CD4-positive, alpha-beta T cell (primary cell): Measurements from ENCODE around the gene CCDC102B. TPM values are rescaled to one million over a fixed set of nuclear protein-coding genes. Genes with fewer than 3 reads are reported as not detected.

Experiments used
- ATAC-seq: fragments of 200-7000 bp; cut with Tn5 transposase; one replicate; pipeline ENCODE4 v1.10.0; 2022; ENCODE audit warnings: mild to moderate bottlenecking; ENCODE audit not compliant: poor library complexity
- CTCF ChIA-PET: fragments of 350-600 bp; sonication (Branson Sonifier 250); formaldehyde crosslinking; loops from one replicate; lab custom pipeline; 2021; ENCODE audit warnings: antibody characterized with exemption, inconsistent platforms; lab: Charles Lee
- POLR2A ChIA-PET: fragments of 350-600 bp; sonication (Branson Sonifier 250); formaldehyde crosslinking; loops from one replicate; lab custom pipeline; 2021; ENCODE audit warnings: antibody characterized with exemption, inconsistent platforms; lab: Charles Lee
- DNase-seq, 14 experiments: peaks; one replicate each; pipeline ENCODE4 v3.0.0-alpha.2; 2013 to 2020; ENCODE audit warnings: mixed read lengths in 2 of 14
- H3K27ac ChIP-seq, 2 donors: one replicate each; pipeline versions ENCODE4 v1.5.1 to v1.7.0; 2013; ENCODE audit warnings: low read length in 2 of 2, low read depth in 1 of 2, mild to moderate bottlenecking in 1 of 2
- H3K27me3 ChIP-seq, 2 experiments: 1 replicate in 1 of 2; 2 replicates in 1 of 2; pipeline versions ENCODE4 v1.6.1 to v1.7.0; 2013; ENCODE audit warnings: low read length in 2 of 2, control low read depth in 1 of 2, mild to moderate bottlenecking in 1 of 2, moderate library complexity in 1 of 2; ENCODE audit not compliant: insufficient read depth in 2 of 2, control insufficient read depth in 1 of 2
- H3K36me3 ChIP-seq: one replicate; pipeline ENCODE4 v1.6.1; 2013; ENCODE audit warnings: low read length, control low read depth; ENCODE audit not compliant: insufficient read depth
- H3K4me1 ChIP-seq: one replicate; pipeline ENCODE4 v1.6.1; 2013; ENCODE audit warnings: low read length, control low read depth; ENCODE audit not compliant: insufficient read depth
- H3K4me3 ChIP-seq: one replicate; pipeline ENCODE4 v1.5.1; 2013; ENCODE audit warnings: mild to moderate bottlenecking, low read length, moderate library complexity
- H3K9me3 ChIP-seq, 2 experiments: 1 replicate in 1 of 2; 2 replicates in 1 of 2; pipeline versions ENCODE4 v1.6.1 to v1.7.0; 2013; ENCODE audit warnings: low read length in 2 of 2, mild to moderate bottlenecking in 2 of 2, control low read depth in 1 of 2, moderate library complexity in 1 of 2; ENCODE audit not compliant: control insufficient read depth in 1 of 2, insufficient read depth in 1 of 2
- H3K27ac Mint-ChIP-seq: one replicate; pipeline ENCODE4 v1.8.0; 2020; ENCODE audit warnings: mixed read lengths
- H3K27me3 Mint-ChIP-seq: one replicate; pipeline ENCODE4 v1.8.0; 2021; ENCODE audit warnings: mixed read lengths
- H3K36me3 Mint-ChIP-seq: one replicate; pipeline ENCODE4 v1.8.0; 2021; ENCODE audit warnings: low read depth, mixed read lengths
- H3K4me1 Mint-ChIP-seq: one replicate; pipeline ENCODE4 v1.8.0; 2021; ENCODE audit warnings: low read depth, mixed read lengths
- H3K4me3 Mint-ChIP-seq: one replicate; pipeline ENCODE4 v1.8.0; 2020; ENCODE audit warnings: mild to moderate bottlenecking, mixed read lengths
- H3K9me3 Mint-ChIP-seq: one replicate; pipeline ENCODE4 v1.8.0; 2020; ENCODE audit warnings: mixed read lengths
- intact Hi-C, 2 experiments: fragments of 100-400 bp; cut with DNase I in 1 of 2; cut with micrococcal nuclease in 1 of 2; formaldehyde crosslinking; loops; one replicate each; pipeline versions ENCODE4 v1.15.1 to v1.9.0; 2023 to 2025; cut with DNase I, micrococcal nuclease
- total RNA-seq, 174 experiments: library from RNA in 2 of 174; stranded (reverse) in 2 of 174; gene quantifications; one replicate each; pipeline ENCODE4 v1.2.3 and lab custom pipeline; 2021 to 2026
- TF ChIP-seq, protein P1 (sequence below): fragments of 200-600 bp; IDR thresholded peaks from one replicate; pipeline ENCODE4 v1.8.0; 2022; ENCODE audit warnings: antibody characterized with exemption, mild to moderate bottlenecking

Gene CCDC102B
- total RNA-seq, 2 experiments from 2014 or later = 2.6 to 3.0 TPM

DNA sequence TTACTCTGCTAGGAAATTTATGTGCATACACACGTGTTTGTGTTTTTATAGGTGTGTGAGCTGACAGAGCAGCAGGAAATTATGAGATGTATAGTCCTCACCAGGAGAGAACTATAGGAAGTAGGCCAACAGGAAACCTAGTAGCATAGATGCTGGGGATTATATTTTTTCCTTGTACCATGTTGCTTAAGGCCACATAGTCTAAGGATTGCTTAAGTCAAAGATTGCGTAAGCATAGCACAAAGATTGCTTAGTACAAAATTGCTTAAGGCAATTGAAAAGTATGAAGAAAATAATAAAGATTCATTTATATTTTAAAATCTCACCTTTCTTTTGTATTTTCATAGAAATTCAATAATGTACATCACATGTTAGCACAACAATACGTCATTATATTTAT is 18.7 kb upstream of the CCDC102B start:
- Histone ChIP-seq H3K4me3 (no peak overlapping the region), H3K9me3 (no peaks in the 10 kb centered on the region), H3K4me1 (no peaks in the 10 kb centered on the region), H3K27me3 (no peaks in the 10 kb centered on the region), H3K27ac (no peak overlapping the region), H3K36me3 (no peaks in the 10 kb centered on the region)
- Mint-ChIP-seq H3K36me3 (no peaks in the 10 kb centered on the region), H3K27ac (no peak overlapping the region), H3K4me3 (no peak overlapping the region), H3K4me1 (no peaks in the 10 kb centered on the region), H3K9me3 (peaks cover 2% of the 10 kb centered on the region), H3K27me3 (no peaks in the 10 kb centered on the region)
- DNase-seq (peak in 1 of 14 experiments; percentile 9), ATAC-seq (no peak)
- intact Hi-C loops = no loop called here
- ChIA-PET CTCF (no interaction called here), POLR2A (interaction anchor here (0.6 kb wide), 1 partner anchor 9 kb away, joined by 4 read pairs; no protein-coding TSS in a partner anchor)
- TF ChIP-seq, protein P1, sequence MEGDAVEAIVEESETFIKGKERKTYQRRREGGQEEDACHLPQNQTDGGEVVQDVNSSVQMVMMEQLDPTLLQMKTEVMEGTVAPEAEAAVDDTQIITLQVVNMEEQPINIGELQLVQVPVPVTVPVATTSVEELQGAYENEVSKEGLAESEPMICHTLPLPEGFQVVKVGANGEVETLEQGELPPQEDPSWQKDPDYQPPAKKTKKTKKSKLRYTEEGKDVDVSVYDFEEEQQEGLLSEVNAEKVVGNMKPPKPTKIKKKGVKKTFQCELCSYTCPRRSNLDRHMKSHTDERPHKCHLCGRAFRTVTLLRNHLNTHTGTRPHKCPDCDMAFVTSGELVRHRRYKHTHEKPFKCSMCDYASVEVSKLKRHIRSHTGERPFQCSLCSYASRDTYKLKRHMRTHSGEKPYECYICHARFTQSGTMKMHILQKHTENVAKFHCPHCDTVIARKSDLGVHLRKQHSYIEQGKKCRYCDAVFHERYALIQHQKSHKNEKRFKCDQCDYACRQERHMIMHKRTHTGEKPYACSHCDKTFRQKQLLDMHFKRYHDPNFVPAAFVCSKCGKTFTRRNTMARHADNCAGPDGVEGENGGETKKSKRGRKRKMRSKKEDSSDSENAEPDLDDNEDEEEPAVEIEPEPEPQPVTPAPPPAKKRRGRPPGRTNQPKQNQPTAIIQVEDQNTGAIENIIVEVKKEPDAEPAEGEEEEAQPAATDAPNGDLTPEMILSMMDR = no peak

DNA sequence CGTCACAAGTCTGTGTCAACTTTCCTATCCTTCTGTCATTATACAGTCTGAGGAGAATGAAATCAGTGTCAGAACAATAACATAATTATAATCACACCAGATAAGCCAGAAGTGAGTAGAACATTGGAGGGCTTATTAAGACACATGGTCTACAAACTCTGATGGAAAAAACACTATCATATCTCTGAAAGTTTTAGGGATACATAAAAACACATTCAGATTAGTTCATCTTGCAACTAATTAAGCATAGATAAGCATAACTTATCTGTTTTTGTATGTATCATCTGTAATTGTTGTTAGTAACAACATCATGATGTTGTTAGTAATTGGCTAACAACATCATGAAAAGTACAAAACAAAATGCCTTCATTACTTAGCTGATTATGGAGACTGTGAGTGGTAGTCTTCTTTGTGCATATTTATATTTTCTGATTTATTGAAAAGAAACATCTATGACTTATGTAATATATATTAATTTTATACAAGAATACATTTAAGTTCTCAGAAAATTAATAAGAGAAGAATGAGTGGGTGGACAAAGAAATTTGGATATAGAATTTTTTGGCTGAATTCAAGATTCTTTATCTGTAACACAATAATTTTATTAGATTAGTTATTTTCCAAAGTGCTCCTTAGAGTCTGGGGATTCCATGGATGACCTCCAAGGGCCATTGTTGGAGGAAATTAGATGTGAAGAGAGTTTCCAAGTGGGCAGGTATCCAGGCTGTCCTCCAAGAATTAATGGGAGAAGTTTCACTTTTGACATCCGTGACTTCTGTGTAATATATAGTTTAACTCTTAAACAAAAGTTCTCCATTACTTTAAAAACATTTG is 16.9 kb upstream of the CCDC102B start:
- H3K9me3 Mint-ChIP-seq = peaks cover 2% of the 10 kb centered on the region

DNA sequence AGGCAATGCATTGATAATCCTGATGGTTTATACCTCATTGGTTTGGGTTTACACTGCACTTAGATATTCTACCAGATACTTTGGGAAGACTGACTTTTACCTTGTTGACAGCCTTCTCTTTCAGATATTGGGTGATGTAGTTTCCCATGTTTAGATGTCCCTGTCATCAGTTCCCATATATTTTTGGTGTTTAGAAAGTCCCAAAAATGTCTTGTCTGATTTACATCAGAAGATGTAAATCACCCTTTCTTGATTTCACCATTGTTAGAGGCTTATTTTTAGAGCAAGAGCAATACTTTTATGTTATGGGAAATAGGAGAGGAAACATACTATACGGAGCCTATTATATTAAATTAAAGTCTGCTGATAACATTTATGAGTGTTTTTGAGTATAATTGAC is 14.4 kb upstream of the CCDC102B start:
- Mint-ChIP-seq H3K4me3 (no peak overlapping the region), H3K4me1 (no peaks in the 10 kb centered on the region)

More for the DNA sequence above, 16.9 kb upstream of the CCDC102B start:
- DNase-seq (no peak), ATAC-seq (no peak)
- Mint-ChIP-seq H3K36me3 (no peaks in the 10 kb centered on the region), H3K27ac (no peak overlapping the region), H3K27me3 (no peaks in the 10 kb centered on the region), H3K4me3 (no peak overlapping the region), H3K4me1 (no peaks in the 10 kb centered on the region)
- no peak overlapping the region for H3K4me3 ChIP-seq
- intact Hi-C loops = no loop called here
- no peak overlapping the region for H3K27ac ChIP-seq
- no peaks in the 10 kb centered on the region for H3K4me1 ChIP-seq
- TF ChIP-seq, protein P1 = no peak
- CTCF ChIA-PET = no interaction called here
- no peaks in the 10 kb centered on the region for H3K36me3 ChIP-seq
- no peaks in the 10 kb centered on the region for H3K27me3 ChIP-seq
- no peaks in the 10 kb centered on the region for H3K9me3 ChIP-seq
- POLR2A ChIA-PET = interaction anchor here (0.7 kb wide), 1 partner anchor 12 kb away, joined by 4 read pairs; no protein-coding TSS in a partner anchor

More for the DNA sequence above, 14.4 kb upstream of the CCDC102B start:
- Mint-ChIP-seq H3K36me3 (no peaks in the 10 kb centered on the region), H3K27ac (no peak overlapping the region), H3K27me3 (no peaks in the 10 kb centered on the region), H3K9me3 (peaks cover 2% of the 10 kb centered on the region)
- H3K36me3 ChIP-seq = no peaks in the 10 kb centered on the region
- no peaks in the 10 kb centered on the region for H3K4me1 ChIP-seq
- no peaks in the 10 kb centered on the region for H3K9me3 ChIP-seq
- ChIA-PET POLR2A (no interaction called here), CTCF (no interaction called here)
- no peak overlapping the region for H3K4me3 ChIP-seq
- H3K27me3 ChIP-seq = no peaks in the 10 kb centered on the region
- H3K27ac ChIP-seq = no peak overlapping the region
- DNase-seq (no peak), ATAC-seq (no peak)
- TF ChIP-seq, protein P1 = no peak
- intact Hi-C loops = no loop called here
